T-helper 17 cell (primary cell): ENCODE measurements around the gene SOX6. TPM values are rescaled to one million over a fixed set of nuclear protein-coding genes. Genes with fewer than 3 reads are reported as not detected.
"Not testable (repeated sequence)": the region's sequence is repeated elsewhere in the genome, so short reads cannot be mapped to it uniquely, and the experiment has no call there.

Experiments
- ATAC-seq: fragments of 150-1000 bp; cut with Tn5 transposase; 2 replicates; pipeline ENCODE4 v1.10.0; 2021; ENCODE audit warnings: mild to moderate bottlenecking, moderate library complexity
- DNase-seq, 3 donors: peaks; one replicate each; pipeline versions ENCODE4 v3.0.0 to v3.0.0-alpha.2; 2020 to 2021
- H3K9me3 ChIP-seq: one replicate; pipeline ENCODE4 v1.7.0; 2013; ENCODE audit warnings: low read length, mild to moderate bottlenecking; ENCODE audit not compliant: control insufficient read depth, poor library complexity, severe bottlenecking
- H3K27ac Mint-ChIP-seq: one replicate; pipeline ENCODE4 v1.8.0; 2022; ENCODE audit warnings: mild to moderate bottlenecking, moderate library complexity, mixed read lengths
- H3K27me3 Mint-ChIP-seq: one replicate; pipeline ENCODE4 v1.8.0; 2022; ENCODE audit warnings: mixed read lengths
- H3K36me3 Mint-ChIP-seq: one replicate; pipeline ENCODE4 v1.8.0; 2022; ENCODE audit warnings: low read depth, mixed read lengths
- H3K4me1 Mint-ChIP-seq: one replicate; pipeline ENCODE4 v1.8.0; 2022; ENCODE audit warnings: mild to moderate bottlenecking, mixed read lengths
- H3K4me3 Mint-ChIP-seq: one replicate; pipeline ENCODE4 v1.8.0; 2022; ENCODE audit warnings: mild to moderate bottlenecking, moderate library complexity, mixed read lengths
- total RNA-seq, 4 donors: library from RNA in 2 of 4; stranded (reverse) in 2 of 4; gene quantifications; one replicate each; pipeline ENCODE4 v1.2.3 and lab custom pipeline; 2022 to 2026

SOX6 gene
- total RNA-seq (under 1 TPM in 1 of 2 donors, not detected in 1; 0.10 TPM), total RNA-seq (lab: John Stamatoyannopoulos, UW) (0.70 to 1.1 reads per million in 2 donors)

GRCh38 chr11:16356057-16356760 is at the start of gene SOX6:
SOX6 (minus strand) TSS chr11:16356546; CDS start chr11:16341248, 15,298 bp downstream.
- H3K27ac Mint-ChIP-seq: no peak within 1 kb of the TSS
- H3K9me3 ChIP-seq: no peaks in the 10 kb centered on the region
- H3K4me1 Mint-ChIP-seq: no peaks in the 10 kb centered on the region
- H3K4me3 Mint-ChIP-seq: no peak within 1 kb of the TSS
- no peaks in the 10 kb centered on the region for H3K27me3 Mint-ChIP-seq
- H3K36me3 Mint-ChIP-seq: no peaks in the 10 kb centered on the region
- no peak for ATAC-seq
- DNase-seq: no peak

- Mint-ChIP-seq H3K4me1 (no peaks in the 10 kb centered on the region), H3K4me3 (no peak overlapping the region), H3K27me3 (no peaks in the 10 kb centered on the region), H3K36me3 (no peaks in the 10 kb centered on the region), H3K27ac (no peak overlapping the region)
- ATAC-seq (no peak), DNase-seq (no peak)
- no peaks in the 10 kb centered on the region for H3K9me3 ChIP-seq
These were observed 48.5 kb upstream of the SOX6 start for GRCh38 chr11:16404781-16405285.

GRCh38 chr11:16403851-16404250 is 47.5 kb upstream of the SOX6 start:
- no peak for ATAC-seq
- H3K27ac Mint-ChIP-seq: no peak overlapping the region
- no peaks in the 10 kb centered on the region for H3K36me3 Mint-ChIP-seq
- DNase-seq: no peak
- H3K27me3 Mint-ChIP-seq: no peaks in the 10 kb centered on the region
- no peaks in the 10 kb centered on the region for H3K4me1 Mint-ChIP-seq
- H3K9me3 ChIP-seq: no peaks in the 10 kb centered on the region
- no peak overlapping the region for H3K4me3 Mint-ChIP-seq

- H3K4me3 Mint-ChIP-seq: no peak overlapping the region
- H3K27ac Mint-ChIP-seq: no peak overlapping the region
- no peaks in the 10 kb centered on the region for H3K9me3 ChIP-seq
- H3K36me3 Mint-ChIP-seq: no peaks in the 10 kb centered on the region
- no peak for DNase-seq
- H3K27me3 Mint-ChIP-seq: no peaks in the 10 kb centered on the region
- ATAC-seq: no peak
- no peaks in the 10 kb centered on the region for H3K4me1 Mint-ChIP-seq
These were observed 47.1 kb upstream of the SOX6 start for GRCh38 chr11:16403448-16403803.

GRCh38 chr11:16402654-16403447 is 46.5 kb upstream of the SOX6 start:
- no peaks in the 10 kb centered on the region for H3K9me3 ChIP-seq
- ATAC-seq (no peak), DNase-seq (no peak)
- H3K36me3 Mint-ChIP-seq: no peaks in the 10 kb centered on the region
- no peak overlapping the region for H3K27ac Mint-ChIP-seq
- H3K27me3 Mint-ChIP-seq: no peaks in the 10 kb centered on the region
- H3K4me3 Mint-ChIP-seq: no peak overlapping the region
- H3K4me1 Mint-ChIP-seq: no peaks in the 10 kb centered on the region

GRCh38 chr11:16397390-16397789 is 41.0 kb upstream of the SOX6 start:
- H3K9me3 ChIP-seq: no peaks in the 10 kb centered on the region
- ATAC-seq (no peak), DNase-seq (no peak)
- Mint-ChIP-seq H3K27me3 (no peaks in the 10 kb centered on the region), H3K27ac (no peak overlapping the region), H3K36me3 (no peaks in the 10 kb centered on the region), H3K4me3 (no peak overlapping the region), H3K4me1 (no peaks in the 10 kb centered on the region)

GRCh38 chr11:16395601-16396000 is 39.3 kb upstream of the SOX6 start:
- no peaks in the 10 kb centered on the region for H3K36me3 Mint-ChIP-seq
- no peaks in the 10 kb centered on the region for H3K9me3 ChIP-seq
- H3K4me1 Mint-ChIP-seq: no peaks in the 10 kb centered on the region
- H3K4me3 Mint-ChIP-seq: no peak overlapping the region
- ATAC-seq (no peak), DNase-seq (no peak)
- no peaks in the 10 kb centered on the region for H3K27me3 Mint-ChIP-seq
- H3K27ac Mint-ChIP-seq: no peak overlapping the region

GRCh38 chr11:16394947-16395346 is 38.6 kb upstream of the SOX6 start:
- no peak overlapping the region for H3K4me3 Mint-ChIP-seq
- H3K36me3 Mint-ChIP-seq: no peaks in the 10 kb centered on the region
- no peaks in the 10 kb centered on the region for H3K9me3 ChIP-seq
- DNase-seq: no peak
- no peak for ATAC-seq
- H3K27ac Mint-ChIP-seq: no peak overlapping the region
- H3K4me1 Mint-ChIP-seq: no peaks in the 10 kb centered on the region
- H3K27me3 Mint-ChIP-seq: no peaks in the 10 kb centered on the region

GRCh38 chr11:16393340-16393739 is 37.0 kb upstream of the SOX6 start:
- no peak for ATAC-seq
- Mint-ChIP-seq H3K27ac (no peak overlapping the region), H3K36me3 (no peaks in the 10 kb centered on the region), H3K4me3 (no peak overlapping the region), H3K4me1 (no peaks in the 10 kb centered on the region), H3K27me3 (no peaks in the 10 kb centered on the region)
- no peaks in the 10 kb centered on the region for H3K9me3 ChIP-seq
- no peak for DNase-seq

GRCh38 chr11:16392616-16393015 is 36.3 kb upstream of the SOX6 start:
- H3K4me3 Mint-ChIP-seq: no peak overlapping the region
- ATAC-seq: no peak
- H3K27me3 Mint-ChIP-seq: no peaks in the 10 kb centered on the region
- no peaks in the 10 kb centered on the region for H3K36me3 Mint-ChIP-seq
- DNase-seq: no peak
- no peak overlapping the region for H3K27ac Mint-ChIP-seq
- no peaks in the 10 kb centered on the region for H3K4me1 Mint-ChIP-seq
- H3K9me3 ChIP-seq: no peaks in the 10 kb centered on the region

GRCh38 chr11:16390826-16391225 is 34.5 kb upstream of the SOX6 start:
- H3K27me3 Mint-ChIP-seq, H3K4me1 Mint-ChIP-seq, H3K4me3 Mint-ChIP-seq, H3K9me3 ChIP-seq, H3K36me3 Mint-ChIP-seq, H3K27ac Mint-ChIP-seq, ATAC-seq, DNase-seq: not testable (repeated sequence)

GRCh38 chr11:16385099-16385498 is 28.8 kb upstream of the SOX6 start:
- Mint-ChIP-seq H3K27me3 (no peaks in the 10 kb centered on the region), H3K4me1 (no peaks in the 10 kb centered on the region), H3K4me3 (no peak overlapping the region), H3K27ac (no peak overlapping the region), H3K36me3 (no peaks in the 10 kb centered on the region)
- H3K9me3 ChIP-seq: no peaks in the 10 kb centered on the region
- ATAC-seq: no peak
- DNase-seq: no peak

GRCh38 chr11:16382638-16383380 is 26.5 kb upstream of the SOX6 start:
- Mint-ChIP-seq H3K4me1 (no peaks in the 10 kb centered on the region), H3K27me3 (no peaks in the 10 kb centered on the region), H3K36me3 (no peaks in the 10 kb centered on the region), H3K27ac (no peak overlapping the region), H3K4me3 (no peak overlapping the region)
- no peak for ATAC-seq
- DNase-seq: no peak
- no peaks in the 10 kb centered on the region for H3K9me3 ChIP-seq
